CD14-positive monocyte (primary cell): ENCODE measurements around the gene MKNK1. TPM values are rescaled to one million over a fixed set of nuclear protein-coding genes. Genes with fewer than 3 reads are reported as not detected.

Experiments
- DNase-seq, 3 donors: peaks; one replicate each; pipeline ENCODE4 v3.0.0-alpha.2; 2011 to 2022
- H2AFZ ChIP-seq: 2 replicates; pipeline ENCODE4 v1.6.0; 2012; ENCODE audit warnings: mild to moderate bottlenecking, low read depth, low read length, inconsistent platforms; ENCODE audit not compliant: insufficient read depth, poor library complexity, severe bottlenecking
- H3K27ac ChIP-seq, 2 donors: 1 replicate in 1 of 2; 2 replicates in 1 of 2; pipeline ENCODE4 v1.5.1; 2012 to 2013; ENCODE audit warnings: low read length in 2 of 2, control low read depth in 1 of 2, inconsistent platforms in 1 of 2, low read depth in 1 of 2, mild to moderate bottlenecking in 1 of 2
- H3K27me3 ChIP-seq, 2 donors: one replicate each; pipeline versions ENCODE4 v1.6.0 to v1.6.1; 2011 to 2013; ENCODE audit warnings: low read length in 2 of 2; ENCODE audit not compliant: control insufficient read depth in 2 of 2, insufficient read depth in 2 of 2
- H3K36me3 ChIP-seq, 2 donors: replicated peaks in 1 of 2; 1 replicate in 1 of 2; 2 replicates in 1 of 2; pipeline versions ENCODE4 v1.5.1 to v1.6.1; 2012 to 2013; ENCODE audit warnings: low read length in 2 of 2, control low read depth in 1 of 2, inconsistent platforms in 1 of 2, mild to moderate bottlenecking in 1 of 2; ENCODE audit not compliant: insufficient read depth in 2 of 2, control insufficient read depth in 1 of 2
- H3K4me1 ChIP-seq, 2 donors: 1 replicate in 1 of 2; 2 replicates in 1 of 2; pipeline versions ENCODE4 v1.5.1 to v1.6.1; 2012 to 2013; ENCODE audit warnings: low read length in 2 of 2, control low read depth in 1 of 2, inconsistent platforms in 1 of 2, mild to moderate bottlenecking in 1 of 2, moderate library complexity in 1 of 2; ENCODE audit not compliant: insufficient read depth in 2 of 2, control insufficient read depth in 1 of 2
- H3K4me2 ChIP-seq: replicated peaks from 2 replicates; pipeline ENCODE3; 2012; ENCODE audit warnings: low read length, moderate library complexity, mild to moderate bottlenecking; ENCODE audit not compliant: poor library complexity, severe bottlenecking; ENCODE audit errors: extremely low read depth
- H3K4me3 ChIP-seq, 3 experiments: fragments of 200-600 bp in 1 of 3; sonication (generic) in 1 of 3; replicated peaks in 1 of 3; 1 replicate in 2 of 3; 2 replicates in 1 of 3; pipeline ENCODE4 v1.5.1; 2011 to 2013; ENCODE audit warnings: low read length in 3 of 3, mild to moderate bottlenecking in 3 of 3, control low read depth in 2 of 3, low read depth in 2 of 3, inconsistent platforms in 1 of 3, moderate library complexity in 1 of 3
- H3K79me2 ChIP-seq: 2 replicates; pipeline ENCODE4 v1.6.0; 2012; ENCODE audit warnings: mild to moderate bottlenecking, control low read depth, inconsistent platforms, low read length, moderate library complexity; ENCODE audit not compliant: insufficient read depth
- H3K9ac ChIP-seq: 2 replicates; pipeline ENCODE4 v1.6.0; 2017; ENCODE audit warnings: low read length, mild to moderate bottlenecking; ENCODE audit not compliant: insufficient read depth, poor library complexity, severe bottlenecking
- H3K9me3 ChIP-seq, 2 donors: replicated peaks in 1 of 2; 1 replicate in 1 of 2; 2 replicates in 1 of 2; pipeline versions ENCODE4 v1.5.1 to v1.6.1; 2012 to 2013; ENCODE audit warnings: low read length in 2 of 2, control low read depth in 1 of 2; ENCODE audit not compliant: control insufficient read depth in 1 of 2, insufficient read depth in 1 of 2
- H4K20me1 ChIP-seq: 2 replicates; pipeline ENCODE4 v1.6.0; 2012; ENCODE audit warnings: mild to moderate bottlenecking, low read length, control low read depth, moderate library complexity; ENCODE audit not compliant: insufficient read depth
- H3K27ac Mint-ChIP-seq, 7 donors: one replicate each; pipeline ENCODE4 v1.8.0; 2020; ENCODE audit warnings: mild to moderate bottlenecking in 7 of 7, mixed read lengths in 7 of 7, moderate library complexity in 6 of 7, inconsistent platforms in 2 of 7
- H3K27me3 Mint-ChIP-seq, 3 donors: one replicate each; pipeline ENCODE4 v1.8.0; 2021 to 2022; ENCODE audit warnings: low read depth in 3 of 3, mild to moderate bottlenecking in 3 of 3, mixed read lengths in 3 of 3, moderate library complexity in 3 of 3, inconsistent platforms in 1 of 3
- H3K36me3 Mint-ChIP-seq, 2 donors: one replicate each; pipeline ENCODE4 v1.8.0; 2020; ENCODE audit warnings: mixed read lengths in 2 of 2, inconsistent platforms in 1 of 2, mild to moderate bottlenecking in 1 of 2
- H3K4me1 Mint-ChIP-seq: one replicate; pipeline ENCODE4 v1.8.0; 2020; ENCODE audit warnings: mild to moderate bottlenecking, mixed read lengths
- H3K4me3 Mint-ChIP-seq, 2 donors: one replicate each; pipeline ENCODE4 v1.8.0; 2020; ENCODE audit warnings: mild to moderate bottlenecking in 2 of 2, mixed read lengths in 2 of 2, moderate library complexity in 1 of 2
- H3K9me3 Mint-ChIP-seq, 7 donors: one replicate each; pipeline ENCODE4 v1.8.0; 2020 to 2022; ENCODE audit warnings: mixed read lengths in 7 of 7, mild to moderate bottlenecking in 6 of 7, moderate library complexity in 6 of 7, inconsistent platforms in 2 of 7
- CTCF ChIP-seq: fragments of 200-600 bp; IDR thresholded peaks from one replicate; pipeline ENCODE4 v1.8.0; 2022; ENCODE audit warnings: antibody characterized with exemption, mild to moderate bottlenecking
- WGBS: methylation state at CpG from one replicate; pipeline ENCODE4 v1.1.5; 2013; ENCODE audit warnings: missing lambda C conversion rate; ENCODE audit not compliant: insufficient coverage; 5-methylcytosine and 5-hydroxymethylcytosine counted together
- intact Hi-C, 2 donors: fragments of 100-400 bp; cut with micrococcal nuclease; formaldehyde crosslinking; loops; one replicate each; pipeline versions ENCODE4 v1.15.0 to v1.15.1; 2023
- polyA plus RNA-seq, 3 donors: library from polyadenylated mRNA; depleted of rRNA in 1 of 3; unstranded in 2 of 3; stranded (reverse) in 1 of 3; fragments of 300-500 nt in 2 of 3; fragments of >200 nt in 1 of 3; fragmentation: Illumina TruSeq in 2 of 3; gene quantifications; 1 replicate in 2 of 3; 2 replicates in 1 of 3; pipeline ENCODE4 v1.2.3, GENCODE V29; 2012 to 2021

MKNK1 gene
- polyA plus RNA-seq, 3 donors, result 38.2 to 144 (median 38.6) TPM

GRCh38 chr1:46619656-46620258 lies 15.7 kb upstream of the MKNK1 start:
- TF ChIP-seq CTCF, result no peak
- Histone ChIP-seq H2AFZ (no peak overlapping the region), H3K27me3 (no peaks in the 10 kb centered on the region), H3K4me2 (no peak overlapping the region), H4K20me1 (peaks cover 14% of the 10 kb centered on the region), H3K4me1 (peaks cover 24 to 30% of the 10 kb centered on the region in 2 donors), H3K9ac (no peak overlapping the region), H3K27ac (no peak overlapping the region), H3K36me3 (no peaks in the 10 kb centered on the region), H3K79me2 (peaks cover 20% of the 10 kb centered on the region), H3K9me3 (no peaks in the 10 kb centered on the region), H3K4me3 (no peak overlapping the region)
- no peak overlapping the region for H3K27ac Mint-ChIP-seq
- WGBS, result 92% methylated on average over 5 of the region's 5 CpGs
- H3K27me3 Mint-ChIP-seq, result peaks cover 0 to 7% (median 3%) of the 10 kb centered on the region in 3 donors
- DNase-seq, result no peak
- no peak overlapping the region for H3K4me3 Mint-ChIP-seq
- H3K36me3 Mint-ChIP-seq, result no peaks in the 10 kb centered on the region
- no peaks in the 10 kb centered on the region for H3K9me3 Mint-ChIP-seq
- intact Hi-C loops, result loop anchor here (5.0 to 10.0 kb wide), 2 partner anchors 37 to 95 kb away; partner anchors contain the start of gene EFCAB14 (in 1 of the 2)
- H3K4me1 Mint-ChIP-seq, result peaks cover 34% of the 10 kb centered on the region

DNA sequence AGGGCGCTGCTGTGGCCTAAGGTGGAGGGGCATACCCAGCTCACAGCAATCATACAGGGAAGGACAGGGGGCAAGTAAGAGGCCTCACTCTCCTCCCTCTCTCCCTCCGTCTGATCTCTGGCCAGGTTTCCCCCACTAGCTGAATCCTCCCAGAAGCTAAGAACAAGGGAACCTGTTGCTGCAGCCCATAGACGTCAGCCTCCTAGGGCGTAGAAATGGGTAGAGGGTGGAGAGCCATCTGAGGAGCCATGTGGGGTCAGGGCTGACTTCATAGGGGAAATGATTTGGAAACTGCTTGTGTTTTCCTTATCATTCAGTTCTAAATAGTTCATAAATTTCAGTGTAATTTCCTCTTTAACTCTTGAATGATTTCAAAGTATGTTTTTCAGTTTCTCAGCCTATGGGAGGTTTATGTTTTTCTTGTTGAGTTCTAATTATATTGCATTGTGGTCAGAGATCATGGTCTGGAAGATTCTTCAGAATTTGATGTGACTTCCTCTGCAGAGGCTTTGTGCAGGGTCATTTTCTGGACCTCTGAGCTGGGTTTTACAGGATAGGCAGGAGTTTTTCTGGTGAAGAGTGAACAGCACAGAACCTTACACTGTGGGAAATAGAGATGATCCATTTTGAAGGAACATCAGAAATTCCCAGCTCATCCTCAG lies 14.8 kb upstream of the MKNK1 start:
- intact Hi-C loops, result loop anchor here (5.0 to 10.0 kb wide), 2 partner anchors 37 to 96 kb away; partner anchors contain the start of gene EFCAB14 (in 1 of the 2)
- no peak overlapping the region for H3K27ac ChIP-seq
- no peak overlapping the region for H3K9ac ChIP-seq
- Mint-ChIP-seq H3K4me3 (no peak overlapping the region), H3K9me3 (no peaks in the 10 kb centered on the region), H3K27me3 (peaks cover 0 to 7% (median 3%) of the 10 kb centered on the region in 3 donors), H3K27ac (peak overlapping the region in 2 of 7 donors; percentile 18 to 51), H3K36me3 (no peaks in the 10 kb centered on the region), H3K4me1 (peaks cover 43% of the 10 kb centered on the region)
- no CpG with 5 or more reads among the region's 4 CpGs for WGBS
- H3K4me1 ChIP-seq, result peaks cover 32 to 39% of the 10 kb centered on the region in 2 donors
- no peak for TF ChIP-seq CTCF
- peaks cover 22% of the 10 kb centered on the region for H4K20me1 ChIP-seq
- DNase-seq, result no peak
- H3K79me2 ChIP-seq, result peaks cover 28% of the 10 kb centered on the region
- no peaks in the 10 kb centered on the region for H3K27me3 ChIP-seq
- no peak overlapping the region for H3K4me3 ChIP-seq
- H3K4me2 ChIP-seq, result no peak overlapping the region
- H3K9me3 ChIP-seq, result no peaks in the 10 kb centered on the region
- no peak overlapping the region for H2AFZ ChIP-seq
- no peaks in the 10 kb centered on the region for H3K36me3 ChIP-seq
